SW480 (cell line): ENCODE results near the gene MED1.
A peak's percentile ranks its signal among the peaks of the same experiment; 100 is the strongest.
"Not testable (repeated sequence)": the region's sequence is repeated elsewhere in the genome, so short reads cannot be mapped to it uniquely, and the experiment has no call there.

Experiments used
- DNase-seq: peaks from one replicate; pipeline ENCODE4 v3.0.0-alpha.2; 2016; ENCODE audit warnings: low spot score

The MED1 gene

DNA sequence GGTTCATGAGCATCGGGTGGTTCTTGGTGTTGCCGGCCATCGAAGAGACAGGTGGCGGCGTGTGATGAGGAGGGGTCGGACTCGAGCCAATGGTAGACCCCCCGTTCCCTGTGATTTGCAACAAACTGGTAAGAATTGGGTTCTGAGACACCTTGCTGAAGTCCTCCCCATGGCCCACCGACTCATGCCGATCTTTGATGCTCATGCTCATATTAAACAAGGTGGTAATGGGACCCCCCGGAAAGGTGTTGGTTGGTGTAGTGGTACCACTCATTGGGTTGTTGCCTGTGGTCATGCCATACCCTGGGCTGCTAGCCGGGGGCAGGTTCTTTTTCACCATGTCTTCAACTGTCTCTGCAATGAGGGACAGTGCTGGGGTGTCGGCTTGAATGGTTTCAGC lies 40.8 kb downstream of the MED1 start:
- DNase-seq = no peak

DNA sequence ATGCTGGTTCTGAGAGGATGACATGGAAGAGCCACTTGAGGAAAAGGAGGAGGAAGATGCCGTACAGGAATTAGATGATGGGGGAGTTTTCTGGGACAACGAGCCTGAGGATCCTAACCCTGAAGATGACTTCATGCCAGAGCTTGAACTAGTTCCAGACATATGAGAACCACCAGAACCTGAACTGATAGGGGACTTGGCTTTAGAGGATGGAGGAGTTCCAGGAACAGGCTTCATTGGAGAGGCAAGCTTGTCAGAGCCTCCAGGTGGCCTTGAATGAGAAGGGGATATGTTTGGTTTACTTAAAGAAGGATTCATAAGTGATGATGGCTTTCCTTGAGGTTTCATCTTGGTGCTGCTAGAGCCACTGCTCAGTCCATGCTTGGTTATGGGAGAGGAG lies 42.7 kb downstream of the MED1 start:
- DNase-seq = no peak

- DNase-seq = no peak
These were observed 44.1 kb downstream of the MED1 start for GRCh38 chr17:39406951-39407350.

- no peak for DNase-seq
These were observed 45.6 kb downstream of the MED1 start for GRCh38 chr17:39405436-39405835.

GRCh38 chr17:39404542-39405378 lies 46.3 kb downstream of the MED1 start:
- DNase-seq = no peak

GRCh38 chr17:39402890-39403605 lies 48.0 kb downstream of the MED1 start:
- no peak for DNase-seq

GRCh38 chr17:39402244-39402889 lies 48.7 kb downstream of the MED1 start:
- peak; percentile 94 for DNase-seq

DNA sequence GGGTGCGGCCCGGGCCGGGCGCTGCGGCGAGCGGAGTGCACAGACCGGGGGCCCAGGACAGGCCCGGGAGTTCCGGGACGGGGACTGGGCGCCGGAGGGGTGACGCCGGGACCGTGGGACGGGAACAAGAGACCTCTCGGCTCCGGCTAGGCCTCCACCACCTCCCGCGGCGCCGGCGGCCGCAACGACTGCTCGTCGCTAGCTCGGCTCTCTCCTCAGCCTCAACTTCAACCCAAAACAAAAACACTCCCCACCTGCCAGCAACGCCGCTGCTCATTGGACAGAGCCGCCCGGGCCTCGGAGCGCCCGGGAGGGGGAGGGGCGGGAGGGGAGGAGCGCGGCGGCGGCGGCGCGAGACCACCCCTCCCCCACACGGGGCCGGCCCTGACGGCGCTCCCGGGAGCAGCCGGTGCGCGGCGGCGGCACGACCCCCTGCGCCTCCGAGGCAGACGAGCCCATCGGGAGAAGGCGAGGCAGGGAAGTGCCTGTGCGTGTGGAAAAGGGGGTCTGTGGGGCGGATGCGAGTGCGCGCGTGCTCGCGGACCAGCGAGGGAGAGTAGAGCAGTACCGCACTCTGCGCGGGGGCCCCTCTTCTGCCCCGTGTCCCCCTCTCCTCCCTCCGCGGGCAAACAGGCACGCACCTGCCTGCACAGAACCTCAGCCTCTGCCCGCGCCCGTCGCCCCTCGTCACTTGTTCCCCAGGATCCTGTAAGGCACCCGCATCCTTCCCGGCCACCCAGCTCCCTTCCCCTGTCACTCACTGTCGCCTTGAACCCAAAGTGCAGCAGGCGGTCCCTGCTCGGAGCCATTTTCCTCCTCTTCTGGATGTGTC lies 49.4 kb downstream of the MED1 start, which contains the start of gene FBXL20:
FBXL20 (minus strand) TSS at position 215 of the 832 bp plus-strand sequence. CDS start 224 bp downstream, outside the sequence.
- peak; percentile 85 for DNase-seq

- peak; percentile 25 for DNase-seq
These were observed 50.3 kb downstream of the MED1 start for GRCh38 chr17:39400547-39401411.

GRCh38 chr17:39399791-39400190 lies 51.3 kb downstream of the MED1 start:
- no peak for DNase-seq

DNA sequence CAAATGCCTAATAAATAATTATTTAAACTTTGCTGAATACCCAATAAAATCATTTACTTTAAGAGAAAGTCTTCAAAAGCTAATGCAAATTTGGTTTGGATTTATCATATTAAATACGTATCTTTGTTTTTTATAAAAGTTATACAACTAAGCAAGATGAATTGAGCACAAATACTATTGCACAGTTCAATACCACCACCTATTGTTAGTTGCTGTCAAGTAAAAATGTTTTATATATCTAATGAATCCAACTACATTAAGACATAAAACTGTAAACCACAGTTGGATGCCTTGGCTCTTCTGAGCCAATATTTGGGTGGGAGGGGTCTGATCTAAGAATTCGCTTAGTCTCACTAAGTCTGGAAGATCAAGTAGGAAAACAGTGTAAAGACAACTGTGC lies 57.3 kb downstream of the MED1 start:
- DNase-seq = no peak

DNA sequence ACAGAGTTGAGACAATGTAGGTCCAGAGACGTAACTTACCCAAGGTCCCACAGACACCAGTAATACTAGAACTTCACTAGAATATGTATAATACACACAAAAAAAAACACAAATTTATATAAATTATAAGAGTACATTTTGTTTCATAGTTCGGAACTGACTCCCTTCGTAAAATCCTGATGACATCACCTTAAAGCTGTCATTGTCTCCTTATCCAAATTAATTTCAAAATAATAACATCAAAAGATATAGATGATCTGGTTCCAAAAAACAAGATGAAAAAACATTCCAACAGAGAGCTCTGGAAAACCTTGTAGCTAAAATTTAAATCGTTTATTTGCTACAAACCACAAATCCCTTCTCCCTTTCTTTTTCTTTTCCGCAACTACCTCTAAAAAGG lies 59.6 kb downstream of the MED1 start:
- no peak for DNase-seq

GRCh38 chr17:39385040-39385439 lies 66.0 kb downstream of the MED1 start:
- DNase-seq = no peak

GRCh38 chr17:39380144-39380543 lies 70.9 kb downstream of the MED1 start:
- no peak for DNase-seq

- no peak for DNase-seq
These were observed 74.6 kb downstream of the MED1 start for GRCh38 chr17:39376434-39376833.

DNA sequence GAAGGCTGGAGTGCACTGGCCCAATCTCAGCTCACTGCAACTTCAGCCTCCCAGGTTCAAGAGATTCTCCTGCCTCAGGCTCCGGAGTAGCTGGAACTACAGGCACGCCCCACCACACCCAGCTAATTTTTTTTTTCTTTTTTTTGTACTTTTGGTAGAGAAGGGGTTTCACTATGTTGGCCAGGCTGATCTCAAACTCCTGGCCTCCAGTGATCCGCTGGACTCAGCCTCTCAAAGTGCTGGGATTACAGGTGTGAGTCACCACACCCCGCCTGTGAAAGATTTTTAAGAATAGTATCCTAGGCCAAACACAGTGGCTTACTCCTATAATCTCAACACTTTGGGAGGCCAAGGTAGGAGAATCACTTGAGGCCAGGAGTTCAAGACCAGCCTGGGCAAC lies 83.3 kb downstream of the MED1 start:
- not testable (repeated sequence) for DNase-seq

- DNase-seq = no peak
These were observed 85.2 kb downstream of the MED1 start for GRCh38 chr17:39365872-39366271.

GRCh38 chr17:39365242-39365641 lies 85.8 kb downstream of the MED1 start:
- no peak for DNase-seq

DNA sequence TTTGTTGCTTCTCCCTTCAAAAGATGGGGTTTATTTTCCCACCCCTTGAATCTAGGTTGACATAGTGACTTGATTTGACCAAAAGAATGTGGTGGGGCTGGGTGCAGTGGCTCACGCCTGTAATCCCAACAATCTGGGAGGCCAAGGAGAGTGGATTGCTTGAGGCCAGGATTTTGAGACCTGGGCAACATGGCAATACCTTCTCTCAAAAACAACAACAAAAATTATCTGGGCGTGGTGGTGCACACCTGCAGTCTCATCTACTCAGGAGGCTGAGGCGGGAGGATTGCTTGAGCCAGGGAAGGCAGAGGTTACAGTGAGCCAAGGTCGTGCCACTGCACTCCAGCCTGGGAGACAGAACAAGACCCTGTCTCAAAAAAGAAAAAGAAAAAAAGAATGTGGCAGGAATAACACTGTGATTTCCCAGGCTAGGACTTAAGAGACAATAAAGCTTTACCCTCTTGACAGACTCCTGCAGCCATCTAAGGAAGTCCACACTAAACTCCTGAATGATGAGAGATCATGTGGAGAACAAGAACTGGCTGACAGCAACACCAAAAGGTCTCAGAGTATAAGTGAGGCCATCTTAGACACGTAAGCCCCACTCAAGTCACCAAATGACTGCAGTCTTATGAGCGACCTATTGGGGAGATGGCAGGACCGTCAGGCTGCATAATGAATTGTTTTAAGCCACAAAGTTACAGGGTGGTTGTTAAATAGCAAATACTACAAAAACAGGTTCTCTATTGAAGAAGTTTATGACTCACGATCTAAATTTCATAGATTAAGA lies 86.6 kb downstream of the MED1 start:
- no peak for DNase-seq

DNA sequence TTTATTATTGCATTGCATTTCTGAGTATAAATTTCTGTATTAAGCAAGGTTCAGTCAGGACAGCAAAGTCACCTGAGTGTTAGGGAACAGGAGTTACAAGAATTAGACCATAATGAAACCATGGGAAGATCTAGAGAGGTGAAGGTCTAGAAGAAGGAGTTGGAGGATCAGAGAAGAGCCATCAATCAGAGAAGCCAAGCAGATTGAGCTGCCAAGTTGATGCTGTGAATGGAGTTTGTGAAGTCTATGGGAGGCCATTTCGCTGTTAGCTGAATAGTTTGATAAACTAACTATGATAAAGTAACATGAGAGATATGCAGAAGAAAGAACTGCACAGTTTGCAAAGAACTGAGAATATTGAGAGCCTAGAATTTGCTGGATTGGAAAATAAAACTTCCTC lies 90.0 kb downstream of the MED1 start:
- no peak for DNase-seq
